IMR-90 (cell line): ENCODE results near the gene KRTAP5-7. TPM values are rescaled to one million over a fixed set of nuclear protein-coding genes. Genes with fewer than 3 reads are reported as not detected.
"Not testable (repeated sequence)": the region's sequence is repeated elsewhere in the genome, so short reads cannot be mapped to it uniquely, and the experiment has no call there.

Experiments
- ATAC-seq: fragments of 200-7000 bp; cut with Tn5 transposase; 2 replicates; pipeline ENCODE4 v1.9.1; 2020; ENCODE audit warnings: low read depth, mild to moderate bottlenecking, moderate library complexity
- BruUV-seq: library from RNA; stranded (reverse); fragments of 400-500 nt; replicated peaks from 2 replicates; lab custom pipeline; 2021; lab: Mats Ljungman, UMichigan
- CTCF ChIA-PET: fragments of 300-600 bp; formaldehyde crosslinking; extraction: SDS; loops from one replicate; lab custom pipeline; 2021; ENCODE audit warnings: antibody characterized with exemption; lab: Yijun Ruan, JAX
- POLR2A ChIA-PET: fragments of 300-600 bp; sonication (Branson Sonifier 250); formaldehyde crosslinking; loops from one replicate; lab custom pipeline; 2022; ENCODE audit warnings: antibody characterized with exemption; ENCODE audit not compliant: unreplicated experiment; lab: Charles Lee
- DNase-seq: peaks from one replicate; pipeline ENCODE4 v3.0.0; 2013
- H2AFZ ChIP-seq: replicated peaks from 2 replicates; pipeline ENCODE3; 2013; ENCODE audit warnings: low read length, mild to moderate bottlenecking; ENCODE audit not compliant: poor library complexity
- H2AK5ac ChIP-seq: 2 replicates; pipeline ENCODE4 v1.6.1; 2013; ENCODE audit warnings: low read depth, low read length, inconsistent platforms
- H2AK9ac ChIP-seq: replicated peaks from 2 replicates; pipeline ENCODE3; 2013; ENCODE audit warnings: mild to moderate bottlenecking, low read depth, low read length, moderate library complexity; ENCODE audit not compliant: poor library complexity
- H2BK120ac ChIP-seq: 2 replicates; pipeline ENCODE4 v1.6.1; 2013; ENCODE audit warnings: low read depth, low read length, inconsistent platforms
- H2BK15ac ChIP-seq: 3 replicates; pipeline ENCODE4 v1.6.1; 2013; ENCODE audit warnings: low read depth, low read length, inconsistent platforms
- H2BK20ac ChIP-seq: 2 replicates; pipeline ENCODE4 v1.6.1; 2013; ENCODE audit warnings: low read depth, mild to moderate bottlenecking, inconsistent platforms, low read length, moderate library complexity
- H2BK5ac ChIP-seq: 2 replicates; pipeline ENCODE4 v1.6.1; 2013; ENCODE audit warnings: mild to moderate bottlenecking, low read depth, low read length, inconsistent platforms; ENCODE audit not compliant: poor library complexity, severe bottlenecking
- H3K14ac ChIP-seq: replicated peaks from 2 replicates; pipeline ENCODE4 v1.6.1; 2013; ENCODE audit warnings: low read depth, low read length, inconsistent platforms
- H3K18ac ChIP-seq: 2 replicates; pipeline ENCODE4 v1.6.1; 2013; ENCODE audit warnings: low read depth, low read length, control low read depth
- H3K23ac ChIP-seq: 2 replicates; pipeline ENCODE4 v1.6.1; 2013; ENCODE audit warnings: low read depth, low read length, inconsistent platforms
- H3K27ac ChIP-seq: 2 replicates; pipeline ENCODE4 v1.5.1; 2013; ENCODE audit warnings: mild to moderate bottlenecking, control low read depth, low read length; ENCODE audit not compliant: insufficient read depth
- H3K27me3 ChIP-seq: 2 replicates; pipeline ENCODE4 v1.6.1; 2013; ENCODE audit warnings: low read length; ENCODE audit not compliant: control insufficient read depth, insufficient read depth
- H3K36me3 ChIP-seq: 2 replicates; pipeline ENCODE4 v1.6.1; 2013; ENCODE audit warnings: low read length, mixed read lengths; ENCODE audit not compliant: control insufficient read depth, insufficient read depth
- H3K4ac ChIP-seq: 2 replicates; pipeline ENCODE4 v1.6.1; 2013; ENCODE audit warnings: low read depth, low read length, inconsistent platforms
- H3K4me1 ChIP-seq: 2 replicates; pipeline ENCODE4 v1.6.1; 2013; ENCODE audit warnings: low read length, mixed read lengths; ENCODE audit not compliant: control insufficient read depth, insufficient read depth
- H3K4me2 ChIP-seq: 2 replicates; pipeline ENCODE4 v1.6.1; 2013; ENCODE audit warnings: low read depth, mild to moderate bottlenecking, control low read depth, low read length, moderate library complexity
- H3K4me3 ChIP-seq: 2 replicates; pipeline ENCODE4 v1.5.1; 2013; ENCODE audit warnings: low read depth, mild to moderate bottlenecking, control low read depth, low read length, moderate library complexity; ENCODE audit not compliant: insufficient read depth
- H3K56ac ChIP-seq: 2 replicates; pipeline ENCODE4 v1.6.1; 2013; ENCODE audit warnings: low read length, inconsistent platforms; ENCODE audit not compliant: insufficient read depth; ENCODE audit errors: extremely low read depth
- H3K79me1 ChIP-seq, 2 experiments: 2 replicates each; pipeline ENCODE4 v1.6.1; 2013; ENCODE audit warnings: low read length in 2 of 2, inconsistent platforms in 1 of 2, low read depth in 1 of 2
- H3K9ac ChIP-seq: 2 replicates; pipeline ENCODE4 v1.6.1; 2013; ENCODE audit warnings: low read depth, low read length, control low read depth
- H3K9me1 ChIP-seq: 2 replicates; pipeline ENCODE4 v1.6.1; 2013; ENCODE audit warnings: low read length, inconsistent platforms; ENCODE audit not compliant: insufficient read depth
- H3K9me3 ChIP-seq: 2 replicates; pipeline ENCODE4 v1.6.1; 2013; ENCODE audit warnings: low read length; ENCODE audit not compliant: control insufficient read depth, insufficient read depth
- H4K20me1 ChIP-seq: 2 replicates; pipeline ENCODE4 v1.6.1; 2013; ENCODE audit warnings: low read length, inconsistent platforms; ENCODE audit not compliant: insufficient read depth
- H4K5ac ChIP-seq: 2 replicates; pipeline ENCODE4 v1.6.1; 2013; ENCODE audit warnings: mild to moderate bottlenecking, low read depth, low read length, control low read depth
- H4K8ac ChIP-seq, 2 experiments: 2 replicates each; pipeline ENCODE4 v1.6.1; 2013; ENCODE audit warnings: low read depth in 2 of 2, low read length in 2 of 2, control low read depth in 1 of 2, inconsistent platforms in 1 of 2
- H4K91ac ChIP-seq: 2 replicates; pipeline ENCODE4 v1.6.1; 2013; ENCODE audit warnings: low read depth, low read length, inconsistent platforms; ENCODE audit not compliant: insufficient read depth
- CEBPB ChIP-seq: IDR thresholded peaks from 2 replicates; pipeline ENCODE4 v1.6.1; 2012; ENCODE audit warnings: low read depth, low read length, improper control_type of control experiment
- POLR2A ChIP-seq: IDR thresholded peaks from 2 replicates; pipeline ENCODE4 v1.6.1; 2012; ENCODE audit warnings: mild to moderate bottlenecking, low read depth, low read length
- WGBS, 2 experiments: methylation state at CpG; one replicate each; pipeline versions ENCODE4 v1.1.5 to v1.1.7; 2013; ENCODE audit warnings: missing lambda C conversion rate in 2 of 2; ENCODE audit not compliant: insufficient read length in 1 of 2; ENCODE audit errors: extremely low coverage in 2 of 2; 5-methylcytosine and 5-hydroxymethylcytosine counted together
- dilution Hi-C: fragments of 300-500 bp; cut with HindIII; formaldehyde crosslinking; loops from one replicate; pipeline ENCODE4 v1.14.3; 2018; ENCODE audit warnings: low sequenced_read_pairs; ENCODE audit not compliant: unreplicated experiment
- in situ Hi-C: fragments of 300-500 bp; cut with MboI; formaldehyde crosslinking; loops from 3 replicates; pipeline ENCODE4 v1.14.3; 2019; ENCODE audit warnings: low sequenced_read_pairs, inconsistent platforms, mixed read lengths
- intact Hi-C: fragments of 100-400 bp; cut with micrococcal nuclease; formaldehyde crosslinking; loops from 2 replicates; pipeline ENCODE4 v1.10.0; 2022
- polyA plus RNA-seq, 3 experiments: library from polyadenylated mRNA; depleted of rRNA; stranded (reverse); fragments of >200 nt; gene quantifications; 2 replicates each; pipeline ENCODE4 v1.2.3, GENCODE V29; 2012; ENCODE audit warnings: low replicate concordance in 1 of 3
- total RNA-seq: library from RNA; depleted of rRNA; stranded (reverse); fragments of >200 nt; gene quantifications from 2 replicates; pipeline ENCODE4 v1.2.3, GENCODE V29; 2012

Gene KRTAP5-7
- total and polyA plus RNA-seq, 2 of the 4 experiments (the other 2 are of a cell fraction): not detected

DNA sequence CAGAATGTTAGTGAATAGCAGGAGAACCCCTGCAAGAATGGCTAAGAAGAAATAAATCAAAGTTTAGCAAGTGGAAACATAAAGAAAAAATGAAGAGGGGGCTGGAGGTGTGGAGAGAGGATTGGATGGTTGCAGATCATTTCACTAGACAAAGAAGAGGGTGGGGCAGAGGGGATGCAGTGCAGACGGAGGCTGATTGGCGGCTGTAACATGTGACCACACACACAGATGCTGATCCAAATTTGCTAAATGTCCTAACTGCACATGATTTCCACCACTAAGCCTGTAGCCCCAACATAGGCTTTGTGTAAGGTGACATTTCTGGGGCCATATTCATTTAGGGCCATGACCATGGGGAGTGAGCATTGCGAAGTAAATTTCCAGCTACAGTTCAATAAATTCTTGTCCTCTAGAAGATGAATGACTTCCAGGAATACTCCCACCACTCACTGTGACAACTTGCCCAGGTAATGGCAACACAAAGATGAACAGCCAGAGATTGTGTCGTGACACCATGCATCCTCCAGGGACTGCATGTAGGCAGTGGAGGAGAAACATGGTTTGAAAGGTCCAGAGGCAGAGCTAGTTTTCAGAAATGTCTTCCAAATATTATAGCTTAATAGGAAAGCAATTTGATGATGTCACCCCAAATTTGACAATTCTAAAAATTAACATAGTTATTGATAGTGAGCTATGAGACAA is 48.8 kb downstream of the KRTAP5-7 start:
- Histone ChIP-seq H2BK15ac (no peak overlapping the region), H2AFZ (no peak overlapping the region), H3K4me3 (no peak overlapping the region), H2BK5ac (no peak overlapping the region), H3K9me3 (no peaks in the 10 kb centered on the region), H2AK5ac (no peak overlapping the region), H3K4me2 (no peak overlapping the region), H2BK120ac (no peak overlapping the region), H4K91ac (no peak overlapping the region), H4K20me1 (no peaks in the 10 kb centered on the region), H2BK20ac (no peak overlapping the region), H2AK9ac (no peak overlapping the region), H3K18ac (no peak overlapping the region), H3K36me3 (no peaks in the 10 kb centered on the region), H3K27ac (no peak overlapping the region), H3K23ac (no peak overlapping the region), H3K9ac (no peak overlapping the region), H3K79me1 (no peaks in the 10 kb centered on the region), H4K8ac (no peak overlapping the region), H3K4ac (no peak overlapping the region), H3K4me1 (no peaks in the 10 kb centered on the region), H3K27me3 (peaks cover 23% of the 10 kb centered on the region), H3K9me1 (no peaks in the 10 kb centered on the region), H3K14ac (no peak overlapping the region), H3K56ac (no peak overlapping the region), H4K5ac (no peak overlapping the region)
- DNase-seq: no peak
- ChIA-PET CTCF (no interaction called here), POLR2A (no interaction called here)
- ATAC-seq: no peak
- 40% methylated on average over 1 of the region's 4 CpGs; no CpG with 5 or more reads in 1 of the 2 experiments for WGBS, 2 experiments
- intact Hi-C loops (no loop called here), in situ Hi-C loops (no loop called here), dilution Hi-C loops (no loop called here)
- no peak for TF ChIP-seq CEBPB
- TF ChIP-seq POLR2A: no peak
- BruUV-seq: no TSS peak

GRCh38 chr11:71576688-71577465 is 49.8 kb downstream of the KRTAP5-7 start:
- H2AK5ac ChIP-seq, H2AK9ac ChIP-seq, H4K8ac ChIP-seq, POLR2A ChIA-PET, in situ Hi-C loops, H2BK5ac ChIP-seq, H3K4me3 ChIP-seq, H3K18ac ChIP-seq, H3K9me3 ChIP-seq, H2BK15ac ChIP-seq, H2BK120ac ChIP-seq, H2AFZ ChIP-seq, BruUV-seq, intact Hi-C loops, H3K23ac ChIP-seq, H3K79me1 ChIP-seq, ATAC-seq, H3K36me3 ChIP-seq, H2BK20ac ChIP-seq, H3K4me2 ChIP-seq, dilution Hi-C loops, H3K14ac ChIP-seq, H3K4me1 ChIP-seq, H4K5ac ChIP-seq, CTCF ChIA-PET, H3K56ac ChIP-seq, H3K4ac ChIP-seq, DNase-seq, H3K9ac ChIP-seq, H3K9me1 ChIP-seq, H4K91ac ChIP-seq, H4K20me1 ChIP-seq, H3K27ac ChIP-seq: not testable (repeated sequence)
- 74% methylated on average over 14 of the region's 41 CpGs; no CpG with 5 or more reads in 1 of the 2 experiments for WGBS, 2 experiments
- peaks cover 26% of the 10 kb centered on the region for H3K27me3 ChIP-seq
